Naive thymus-derived CD8-positive, alpha-beta T cell (primary cell): Measurements from ENCODE around the gene LPIN1. TPM values are rescaled to one million over a fixed set of nuclear protein-coding genes. Genes with fewer than 3 reads are reported as not detected.
"Not testable (repeated sequence)": the region's sequence is repeated elsewhere in the genome, so short reads cannot be mapped to it uniquely, and the experiment has no call there.

ENCODE experiments used
- ATAC-seq, 2 donors: fragments of 150-1000 bp; cut with Tn5 transposase in 1 of 2; sonication (Bioruptor Pico), chemical (Tn5 transposase) in 1 of 2; 1 replicate in 1 of 2; 2 replicates in 1 of 2; pipeline ENCODE4 v1.10.0; 2021; ENCODE audit warnings: mild to moderate bottlenecking in 2 of 2, moderate library complexity in 2 of 2
- POLR2A ChIA-PET: fragments of 350-600 bp; sonication (Branson Sonifier 250); formaldehyde crosslinking; loops from one replicate; lab custom pipeline; 2021; ENCODE audit warnings: antibody characterized with exemption; lab: Charles Lee
- DNase-seq, 10 donors: peaks; one replicate each; pipeline versions ENCODE4 v3.0.0 to v3.0.0-alpha.2; 2020 to 2022
- H3K27ac Mint-ChIP-seq, 10 donors: one replicate each; pipeline ENCODE4 v1.8.0; 2020 to 2022; ENCODE audit warnings: mild to moderate bottlenecking in 10 of 10, mixed read lengths in 10 of 10, moderate library complexity in 4 of 10, inconsistent platforms in 1 of 10
- H3K27me3 Mint-ChIP-seq, 5 donors: one replicate each; pipeline ENCODE4 v1.8.0; 2021 to 2022; ENCODE audit warnings: mixed read lengths in 5 of 5
- H3K36me3 Mint-ChIP-seq, 3 donors: one replicate each; pipeline ENCODE4 v1.8.0; 2020 to 2022; ENCODE audit warnings: mixed read lengths in 3 of 3, mild to moderate bottlenecking in 2 of 3, inconsistent platforms in 1 of 3
- H3K4me1 Mint-ChIP-seq, 4 donors: one replicate each; pipeline ENCODE4 v1.8.0; 2021 to 2022; ENCODE audit warnings: mixed read lengths in 4 of 4
- H3K4me3 Mint-ChIP-seq, 10 donors: one replicate each; pipeline ENCODE4 v1.8.0; 2020 to 2022; ENCODE audit warnings: mild to moderate bottlenecking in 10 of 10, mixed read lengths in 10 of 10, moderate library complexity in 6 of 10, inconsistent platforms in 1 of 10
- H3K9me3 Mint-ChIP-seq, 9 donors: one replicate each; pipeline ENCODE4 v1.8.0; 2020 to 2022; ENCODE audit warnings: mixed read lengths in 9 of 9, mild to moderate bottlenecking in 3 of 9, inconsistent platforms in 1 of 9, moderate library complexity in 1 of 9
- polyA plus RNA-seq, 3 donors: library from polyadenylated mRNA; unstranded; fragments of 300-500 nt; fragmentation: Illumina TruSeq; gene quantifications; one replicate each; pipeline ENCODE4 v1.2.3, GENCODE V29; 2021
- total RNA-seq, 8 experiments: library from RNA in 2 of 8; stranded (reverse) in 2 of 8; gene quantifications; one replicate each; pipeline ENCODE4 v1.2.3 and lab custom pipeline; 2021 to 2026

The LPIN1 gene
- total and polyA plus RNA-seq, 5 experiments from 2014 or later = 15.7 to 82.4 (median 27.5) TPM

GRCh38 chr2:11719230-11719977 is 27.0 kb upstream of the LPIN1 start:
- Mint-ChIP-seq H3K4me1 (peaks cover 4 to 18% (median 8%) of the 10 kb centered on the region in 4 donors), H3K4me3 (peak overlapping the region; percentile 26 to 83 (median 61)), H3K27me3 (peaks cover 9 to 16% (median 11%) of the 10 kb centered on the region in 5 donors), H3K36me3 (no peaks in the 10 kb centered on the region), H3K9me3 (no peaks in the 10 kb centered on the region), H3K27ac (peak overlapping the region in 5 of 10 donors; percentile 15 to 66 (median 23))
- DNase-seq (peak in 1 of 10 donors; percentile 12), ATAC-seq (peak in 1 of 2 donors; percentile 47)
- POLR2A ChIA-PET = interaction anchor here (0.6 kb wide), 1 partner anchor 10 kb away, joined by 3 read pairs; no protein-coding TSS in a partner anchor

DNA sequence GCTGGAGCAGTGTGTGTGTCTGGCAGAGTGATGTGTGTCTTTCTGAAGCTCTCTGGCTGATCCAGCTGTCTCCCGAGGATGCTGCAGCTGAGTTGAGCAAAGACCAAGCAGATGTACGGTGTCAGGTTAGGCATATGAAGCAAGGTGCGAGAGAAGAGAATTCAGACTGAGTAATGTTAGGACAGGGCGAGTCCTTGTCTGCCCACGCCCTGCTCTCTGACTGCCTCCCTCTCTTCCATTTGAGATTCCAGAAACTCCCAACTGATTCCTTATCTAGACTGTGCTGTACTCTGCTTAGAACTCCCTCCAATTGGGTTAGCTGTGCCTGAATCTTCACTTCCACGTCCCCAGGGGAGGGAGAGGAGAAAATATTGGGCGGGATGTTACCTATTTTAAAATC is 25.7 kb upstream of the LPIN1 start:
- Mint-ChIP-seq H3K9me3 (no peaks in the 10 kb centered on the region), H3K4me3 (no peak overlapping the region), H3K27ac (no peak overlapping the region), H3K4me1 (peaks cover 4 to 18% (median 8%) of the 10 kb centered on the region in 4 donors), H3K27me3 (peaks cover 9 to 12% (median 11%) of the 10 kb centered on the region in 5 donors), H3K36me3 (no peaks in the 10 kb centered on the region)
- no peak for ATAC-seq
- POLR2A ChIA-PET = no interaction called here
- no peak for DNase-seq

- H3K4me3 Mint-ChIP-seq = no peak overlapping the region
- POLR2A ChIA-PET = no interaction called here
- peaks cover 8 to 20% (median 11%) of the 10 kb centered on the region in 5 donors for H3K27me3 Mint-ChIP-seq
These were observed 24.0 kb upstream of the LPIN1 start for GRCh38 chr2:11722292-11723060.

GRCh38 chr2:11723061-11723371 is 23.4 kb upstream of the LPIN1 start:
- ATAC-seq (no peak), DNase-seq (no peak)
- POLR2A ChIA-PET = no interaction called here
- Mint-ChIP-seq H3K4me1 (peaks cover 4 to 10% (median 8%) of the 10 kb centered on the region in 4 donors), H3K36me3 (no peaks in the 10 kb centered on the region), H3K4me3 (no peak overlapping the region), H3K9me3 (no peaks in the 10 kb centered on the region), H3K27me3 (peaks cover 8 to 18% (median 9%) of the 10 kb centered on the region in 5 donors), H3K27ac (no peak overlapping the region)

More at GRCh38 chr2:11722292-11723060, 24.0 kb upstream of the LPIN1 start:
- DNase-seq = no peak
- ATAC-seq = no peak
- Mint-ChIP-seq H3K9me3 (no peaks in the 10 kb centered on the region), H3K36me3 (no peaks in the 10 kb centered on the region), H3K27ac (no peak overlapping the region), H3K4me1 (peaks cover 4 to 12% (median 8%) of the 10 kb centered on the region in 4 donors)

- H3K27ac Mint-ChIP-seq = no peak overlapping the region
- H3K4me3 Mint-ChIP-seq = no peak overlapping the region
- no peaks in the 10 kb centered on the region for H3K9me3 Mint-ChIP-seq
- ATAC-seq (no peak), DNase-seq (no peak)
- POLR2A ChIA-PET = no interaction called here
- H3K36me3 Mint-ChIP-seq = no peaks in the 10 kb centered on the region
- peaks cover 4 to 10% (median 7%) of the 10 kb centered on the region in 4 donors for H3K4me1 Mint-ChIP-seq
- peaks cover 8 to 17% (median 9%) of the 10 kb centered on the region in 5 donors for H3K27me3 Mint-ChIP-seq
These were observed 22.3 kb upstream of the LPIN1 start for GRCh38 chr2:11724151-11724550.

DNA sequence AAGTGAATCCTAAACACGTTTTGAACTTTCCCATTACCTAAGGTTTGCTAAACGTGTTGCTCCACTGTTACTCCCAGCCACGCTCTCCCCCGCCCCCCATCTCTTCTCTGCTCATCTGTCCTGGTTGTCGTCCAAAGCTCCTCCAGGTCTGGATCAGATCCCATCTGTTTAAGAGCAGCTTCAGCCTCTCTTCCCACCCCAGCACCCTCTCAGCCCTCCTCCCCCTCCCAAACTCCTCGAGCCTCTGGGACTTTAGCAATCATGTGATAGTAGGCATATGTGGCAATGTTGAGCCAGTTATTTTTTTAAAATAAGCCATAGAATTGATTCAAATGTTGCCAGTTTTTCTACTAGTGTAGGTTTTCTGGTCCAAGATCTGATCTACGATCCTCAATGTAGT is 20.0 kb upstream of the LPIN1 start:
- ATAC-seq (no peak), DNase-seq (no peak)
- H3K36me3 Mint-ChIP-seq = no peaks in the 10 kb centered on the region
- H3K27ac Mint-ChIP-seq = no peak overlapping the region
- H3K27me3 Mint-ChIP-seq = peaks cover 0 to 13% (median 4%) of the 10 kb centered on the region in 5 donors
- POLR2A ChIA-PET = no interaction called here
- H3K4me1 Mint-ChIP-seq = peaks cover 2 to 9% (median 4%) of the 10 kb centered on the region in 4 donors
- no peaks in the 10 kb centered on the region for H3K9me3 Mint-ChIP-seq
- H3K4me3 Mint-ChIP-seq = no peak overlapping the region

- ATAC-seq (peak in 1 of 2 donors; percentile 35), DNase-seq (no peak)
- peaks cover 2 to 9% (median 4%) of the 10 kb centered on the region in 4 donors for H3K4me1 Mint-ChIP-seq
- no peaks in the 10 kb centered on the region for H3K36me3 Mint-ChIP-seq
- H3K27me3 Mint-ChIP-seq = peaks cover 7 to 25% (median 16%) of the 10 kb centered on the region in 5 donors
- POLR2A ChIA-PET = no interaction called here
- H3K27ac Mint-ChIP-seq = no peak overlapping the region
- H3K9me3 Mint-ChIP-seq = no peaks in the 10 kb centered on the region
- H3K4me3 Mint-ChIP-seq = no peak overlapping the region
These were observed 16.8 kb upstream of the LPIN1 start for GRCh38 chr2:11729362-11730212.

- H3K4me3 Mint-ChIP-seq, H3K9me3 Mint-ChIP-seq, DNase-seq, POLR2A ChIA-PET, H3K27ac Mint-ChIP-seq, ATAC-seq, H3K36me3 Mint-ChIP-seq, H3K4me1 Mint-ChIP-seq: not testable (repeated sequence)
- H3K27me3 Mint-ChIP-seq = peaks cover 7 to 23% (median 17%) of the 10 kb centered on the region in 5 donors
These were observed 15.0 kb upstream of the LPIN1 start for GRCh38 chr2:11731214-11731984.

DNA sequence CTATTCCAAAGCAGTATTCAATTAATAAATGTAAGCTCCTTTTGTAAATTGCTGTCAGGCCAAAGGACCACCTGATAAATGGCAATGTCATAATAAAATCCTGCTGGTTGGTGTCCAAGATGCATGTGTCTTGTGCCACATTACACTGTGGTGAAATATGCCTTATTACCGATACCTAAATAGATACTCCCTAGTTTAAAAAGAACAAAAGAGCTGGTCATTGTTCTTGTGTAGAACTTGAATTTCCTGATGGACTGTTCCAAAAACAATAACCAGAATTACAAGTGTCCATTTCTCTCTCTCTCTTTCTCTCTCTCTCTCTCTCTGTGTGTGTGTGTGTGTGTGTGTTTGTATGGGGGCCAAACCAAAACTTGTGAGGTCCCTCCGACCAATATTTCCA is 13.8 kb upstream of the LPIN1 start:
- Mint-ChIP-seq H3K27ac (no peak overlapping the region), H3K4me1 (peaks cover 2 to 13% (median 6%) of the 10 kb centered on the region in 4 donors), H3K27me3 (peaks cover 8 to 21% (median 16%) of the 10 kb centered on the region in 5 donors), H3K36me3 (no peaks in the 10 kb centered on the region), H3K9me3 (no peaks in the 10 kb centered on the region), H3K4me3 (no peak overlapping the region)
- no peak for DNase-seq
- POLR2A ChIA-PET = no interaction called here
- ATAC-seq = no peak

DNA sequence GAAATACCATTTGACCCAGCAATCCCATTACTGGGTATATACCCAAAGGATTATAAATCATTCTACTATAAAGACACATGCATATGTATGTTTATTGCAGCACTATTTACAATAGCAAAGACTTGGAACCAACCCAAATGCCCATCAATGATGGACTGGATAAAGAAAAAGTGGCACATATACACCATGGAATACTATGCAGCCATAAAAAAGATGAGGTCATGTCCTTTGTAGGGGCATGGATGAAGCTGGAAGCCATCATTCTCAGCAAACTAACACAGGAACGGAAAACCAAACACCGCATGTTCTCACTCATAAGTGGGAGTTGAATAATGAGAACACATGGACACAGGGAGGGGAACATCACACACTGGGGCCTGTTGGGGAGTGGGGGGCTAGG is 8.6 kb upstream of the LPIN1 start:
- H3K4me3 Mint-ChIP-seq, POLR2A ChIA-PET, H3K27ac Mint-ChIP-seq, H3K4me1 Mint-ChIP-seq, DNase-seq, H3K9me3 Mint-ChIP-seq, H3K36me3 Mint-ChIP-seq, ATAC-seq: not testable (repeated sequence)
- peaks cover 2 to 17% (median 11%) of the 10 kb centered on the region in 5 donors for H3K27me3 Mint-ChIP-seq

DNA sequence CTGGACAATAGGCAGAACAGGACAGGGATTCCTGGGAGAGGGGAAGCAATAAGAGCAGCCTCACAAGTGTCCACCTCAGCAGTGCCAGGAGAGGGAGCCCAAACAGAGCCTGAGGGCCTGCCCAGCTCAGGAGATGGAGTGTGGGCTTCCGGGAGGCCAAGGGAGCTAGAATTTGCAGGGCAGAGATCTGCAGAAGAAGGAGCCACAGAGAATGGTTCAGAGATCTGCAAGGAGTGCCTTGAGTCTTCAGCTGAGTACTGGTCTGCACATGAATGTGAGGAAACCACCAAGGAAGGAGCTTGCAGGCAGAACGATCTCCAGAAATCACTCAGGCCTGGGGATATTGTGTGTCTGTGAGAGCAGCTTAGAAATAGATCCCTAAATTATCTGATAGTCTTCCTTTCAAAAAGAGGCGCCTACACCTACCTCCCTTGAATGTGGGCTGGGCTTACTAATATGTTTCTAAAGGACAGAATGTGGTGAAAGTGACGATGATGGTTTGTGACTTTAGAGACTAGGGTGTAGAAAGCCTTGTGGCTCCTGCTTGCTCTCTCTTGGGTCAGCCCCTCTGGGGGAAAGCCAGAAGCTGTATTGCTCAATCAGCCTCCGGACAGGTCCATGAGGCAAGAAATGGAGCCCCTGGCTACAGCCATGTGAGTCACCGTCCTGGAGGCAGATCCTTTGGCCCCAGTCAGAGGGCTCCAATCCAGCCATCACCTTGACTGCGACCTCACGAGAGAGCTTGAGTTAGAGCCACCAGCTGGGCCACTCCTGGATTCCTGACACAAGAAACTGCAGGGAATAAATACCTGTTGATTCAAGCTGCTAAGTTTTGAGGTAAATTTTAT is 7.6 kb upstream of the LPIN1 start:
- Mint-ChIP-seq H3K4me1 (peaks cover 4 to 9% (median 5%) of the 10 kb centered on the region in 4 donors), H3K27me3 (peaks cover 2 to 9% (median 8%) of the 10 kb centered on the region in 5 donors), H3K36me3 (no peaks in the 10 kb centered on the region), H3K4me3 (no peak overlapping the region), H3K9me3 (no peaks in the 10 kb centered on the region), H3K27ac (peak overlapping the region in 1 of 10 donors; percentile 11)
- POLR2A ChIA-PET = interaction anchor here (0.5 kb wide), 1 partner anchor 809 kb away, joined by 5 read pairs; no protein-coding TSS in a partner anchor
- ATAC-seq (peak; percentile 44 to 68), DNase-seq (no peak)
